Upper lobe of left lung (tissue), 4 donors: ENCODE results near the gene LIX1.

Experiments used
- CTCF ChIP-seq, 6 experiments: fragments of 450-650 bp in 4 of 6; fragments of 200-600 bp in 2 of 6; sonication (generic) in 2 of 6; IDR thresholded peaks; one replicate each; pipeline ENCODE4 v1.5.1; 2016 to 2019; ENCODE audit warnings: antibody characterized with exemption in 6 of 6
- EP300 ChIP-seq, 4 donors: sonication (generic); formaldehyde crosslinking; IDR thresholded peaks; one replicate each; pipeline ENCODE4 v1.5.1; 2017; ENCODE audit warnings: antibody characterized with exemption in 4 of 4, control low read depth in 2 of 4
- POLR2AphosphoS5 ChIP-seq, 2 donors: sonication (generic); formaldehyde crosslinking; IDR thresholded peaks; one replicate each; pipeline ENCODE4 v1.5.1; 2017; ENCODE audit warnings: antibody characterized with exemption in 2 of 2

GRCh38 chr5:97046270-97046982 lies 96.0 kb downstream of the LIX1 start:
- TF ChIP-seq CTCF (IDR thresholded peaks at IDR 0.05) (no peak), POLR2AphosphoS5 (IDR thresholded peaks at IDR 0.05) (no peak), EP300 (IDR thresholded peaks at IDR 0.05) (no peak)
